ENCODE results near the gene TTLL5.
A peak's percentile ranks its signal among the peaks of the same experiment; 100 is the strongest.

Gene TTLL5

GRCh38 chr14:75906228-75906627 is 245.2 kb downstream of the TTLL5 start:
- TF ChIP-seq ZC3H10 (CRISPR knock-in tag; IDR thresholded peaks at IDR 0.05) (no peak), BACH2 (CRISPR knock-in tag; IDR thresholded peaks at IDR 0.05; ENCODE audit: borderline replicate concordance) (no peak), SNAI2 (CRISPR knock-in tag; IDR thresholded peaks at IDR 0.05) (no peak), PATZ1 (CRISPR knock-in tag; IDR thresholded peaks at IDR 0.05; ENCODE audit: borderline replicate concordance) (no peak), ZFP3 (CRISPR knock-in tag; IDR thresholded peaks at IDR 0.05) (no peak), ESRRG (CRISPR knock-in tag; IDR thresholded peaks at IDR 0.05) (no peak), TOX (CRISPR knock-in tag; IDR thresholded peaks at IDR 0.05; ENCODE audit: borderline replicate concordance) (no peak), ZNF8 (CRISPR knock-in tag; IDR thresholded peaks at IDR 0.05) (no peak), ARNTL (CRISPR knock-in tag; IDR thresholded peaks at IDR 0.05; ENCODE audit: borderline replicate concordance, low read depth) (no peak), CREB5 (CRISPR knock-in tag; IDR thresholded peaks at IDR 0.05; ENCODE audit: low read depth) (no peak), ZNF70 (CRISPR knock-in tag; IDR thresholded peaks at IDR 0.05) (no peak), CSDC2 (CRISPR knock-in tag; IDR thresholded peaks at IDR 0.05) (no peak), ISL1 (CRISPR knock-in tag; IDR thresholded peaks at IDR 0.05) (no peak), PPARA (CRISPR knock-in tag; IDR thresholded peaks at IDR 0.05; ENCODE audit: borderline replicate concordance) (no peak)
- TF ChIP-seq, protein P1, sequence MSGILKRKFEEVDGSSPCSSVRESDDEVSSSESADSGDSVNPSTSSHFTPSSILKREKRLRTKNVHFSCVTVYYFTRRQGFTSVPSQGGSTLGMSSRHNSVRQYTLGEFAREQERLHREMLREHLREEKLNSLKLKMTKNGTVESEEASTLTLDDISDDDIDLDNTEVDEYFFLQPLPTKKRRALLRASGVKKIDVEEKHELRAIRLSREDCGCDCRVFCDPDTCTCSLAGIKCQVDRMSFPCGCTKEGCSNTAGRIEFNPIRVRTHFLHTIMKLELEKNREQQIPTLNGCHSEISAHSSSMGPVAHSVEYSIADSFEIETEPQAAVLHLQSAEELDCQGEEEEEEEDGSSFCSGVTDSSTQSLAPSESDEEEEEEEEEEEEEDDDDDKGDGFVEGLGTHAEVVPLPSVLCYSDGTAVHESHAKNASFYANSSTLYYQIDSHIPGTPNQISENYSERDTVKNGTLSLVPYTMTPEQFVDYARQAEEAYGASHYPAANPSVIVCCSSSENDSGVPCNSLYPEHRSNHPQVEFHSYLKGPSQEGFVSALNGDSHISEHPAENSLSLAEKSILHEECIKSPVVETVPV (CRISPR knock-in tag; IDR thresholded peaks at IDR 0.05) = no peak
- no peak for ATAC-seq

DNA sequence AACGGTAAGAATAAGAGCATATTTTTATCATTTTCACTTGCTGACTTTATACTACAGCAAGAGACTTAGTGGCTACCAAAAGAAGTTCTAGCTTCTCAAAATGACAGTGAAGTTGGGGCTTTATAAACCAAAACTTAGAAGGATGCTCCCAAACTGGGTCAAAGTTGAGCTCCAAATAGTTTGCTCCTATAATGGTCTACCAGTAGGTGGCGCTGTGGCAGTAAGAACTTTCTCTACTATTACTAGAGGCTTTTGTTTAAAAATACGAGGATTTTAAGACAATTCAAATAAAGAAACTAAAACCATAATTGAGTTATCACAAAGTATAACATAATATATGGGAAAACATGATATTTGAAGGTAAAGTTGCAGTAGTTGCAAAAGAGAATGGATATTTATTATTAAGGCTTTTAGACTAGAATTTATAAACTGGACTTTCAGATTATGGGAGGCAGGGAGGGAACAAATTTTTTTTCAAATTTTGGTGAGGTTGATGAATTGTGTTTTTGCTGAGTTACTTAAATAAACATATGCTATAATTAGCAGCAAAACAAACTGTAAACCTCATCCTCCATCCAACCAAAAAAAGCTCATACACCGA is 245.7 kb downstream of the TTLL5 start:
- ATAC-seq = peak; percentile 76
- TF ChIP-seq PPARA (CRISPR knock-in tag; IDR thresholded peaks at IDR 0.05; ENCODE audit: borderline replicate concordance) (no peak), ZFP30 (CRISPR knock-in tag; IDR thresholded peaks at IDR 0.05) (no peak), ZNF70 (CRISPR knock-in tag; IDR thresholded peaks at IDR 0.05) (no peak), TOX (CRISPR knock-in tag; IDR thresholded peaks at IDR 0.05; ENCODE audit: borderline replicate concordance) (no peak), ARNTL (CRISPR knock-in tag; IDR thresholded peaks at IDR 0.05; ENCODE audit: borderline replicate concordance, low read depth) (no peak), TCF4 (CRISPR knock-in tag; IDR thresholded peaks at IDR 0.05; ENCODE audit: borderline replicate concordance) (no peak), PATZ1 (CRISPR knock-in tag; IDR thresholded peaks at IDR 0.05; ENCODE audit: borderline replicate concordance) (no peak), ZC3H10 (CRISPR knock-in tag; IDR thresholded peaks at IDR 0.05) (no peak)
- TF ChIP-seq, protein P2, sequence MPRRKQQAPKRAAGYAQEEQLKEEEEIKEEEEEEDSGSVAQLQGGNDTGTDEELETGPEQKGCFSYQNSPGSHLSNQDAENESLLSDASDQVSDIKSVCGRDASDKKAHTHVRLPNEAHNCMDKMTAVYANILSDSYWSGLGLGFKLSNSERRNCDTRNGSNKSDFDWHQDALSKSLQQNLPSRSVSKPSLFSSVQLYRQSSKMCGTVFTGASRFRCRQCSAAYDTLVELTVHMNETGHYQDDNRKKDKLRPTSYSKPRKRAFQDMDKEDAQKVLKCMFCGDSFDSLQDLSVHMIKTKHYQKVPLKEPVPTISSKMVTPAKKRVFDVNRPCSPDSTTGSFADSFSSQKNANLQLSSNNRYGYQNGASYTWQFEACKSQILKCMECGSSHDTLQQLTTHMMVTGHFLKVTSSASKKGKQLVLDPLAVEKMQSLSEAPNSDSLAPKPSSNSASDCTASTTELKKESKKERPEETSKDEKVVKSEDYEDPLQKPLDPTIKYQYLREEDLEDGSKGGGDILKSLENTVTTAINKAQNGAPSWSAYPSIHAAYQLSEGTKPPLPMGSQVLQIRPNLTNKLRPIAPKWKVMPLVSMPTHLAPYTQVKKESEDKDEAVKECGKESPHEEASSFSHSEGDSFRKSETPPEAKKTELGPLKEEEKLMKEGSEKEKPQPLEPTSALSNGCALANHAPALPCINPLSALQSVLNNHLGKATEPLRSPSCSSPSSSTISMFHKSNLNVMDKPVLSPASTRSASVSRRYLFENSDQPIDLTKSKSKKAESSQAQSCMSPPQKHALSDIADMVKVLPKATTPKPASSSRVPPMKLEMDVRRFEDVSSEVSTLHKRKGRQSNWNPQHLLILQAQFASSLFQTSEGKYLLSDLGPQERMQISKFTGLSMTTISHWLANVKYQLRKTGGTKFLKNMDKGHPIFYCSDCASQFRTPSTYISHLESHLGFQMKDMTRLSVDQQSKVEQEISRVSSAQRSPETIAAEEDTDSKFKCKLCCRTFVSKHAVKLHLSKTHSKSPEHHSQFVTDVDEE (CRISPR knock-in tag; IDR thresholded peaks at IDR 0.05) = no peak

- ATAC-seq = no peak
- TF ChIP-seq TCF4 (CRISPR knock-in tag; IDR thresholded peaks at IDR 0.05; ENCODE audit: borderline replicate concordance) (no peak), ZNF8 (CRISPR knock-in tag; IDR thresholded peaks at IDR 0.05) (no peak), ZFP30 (CRISPR knock-in tag; IDR thresholded peaks at IDR 0.05) (no peak), RARB (CRISPR knock-in tag; IDR thresholded peaks at IDR 0.05) (no peak), BACH2 (CRISPR knock-in tag; IDR thresholded peaks at IDR 0.05; ENCODE audit: borderline replicate concordance) (no peak), ZFP3 (CRISPR knock-in tag; IDR thresholded peaks at IDR 0.05) (no peak), ZC3H10 (CRISPR knock-in tag; IDR thresholded peaks at IDR 0.05) (no peak), CREB5 (CRISPR knock-in tag; IDR thresholded peaks at IDR 0.05; ENCODE audit: low read depth) (no peak), OSR1 (CRISPR knock-in tag; IDR thresholded peaks at IDR 0.05) (no peak), GLIS3 (CRISPR knock-in tag; IDR thresholded peaks at IDR 0.05) (no peak), ISL1 (CRISPR knock-in tag; IDR thresholded peaks at IDR 0.05) (no peak), CSDC2 (CRISPR knock-in tag; IDR thresholded peaks at IDR 0.05) (no peak)
- TF ChIP-seq, protein P2 (CRISPR knock-in tag; IDR thresholded peaks at IDR 0.05) = no peak
Measured at GRCh38 chr14:75907756-75908359, 246.8 kb downstream of the TTLL5 start.

Measured in SK-N-SH treated with all-trans-retinoic acid at 6 μM for 48 hours (cell line).